Endothelial cell of umbilical vein (primary cell): ENCODE results near the gene GRM4. TPM values are rescaled to one million over a fixed set of nuclear protein-coding genes. Genes with fewer than 3 reads are reported as not detected.

ENCODE experiments used
- BruUV-seq: library from RNA; stranded (reverse); fragments of 400-500 nt; replicated peaks from 2 replicates; lab custom pipeline; 2021; lab: Mats Ljungman, UMichigan
- CTCF ChIA-PET: fragments of 300-600, 350-600 bp; sonication (Branson Sonifier 250); formaldehyde crosslinking; loops from one replicate; lab custom pipeline; 2021; ENCODE audit warnings: antibody characterized with exemption, inconsistent platforms; lab: Charles Lee
- POLR2A ChIA-PET: fragments of 300-600, 350-600 bp; sonication (Branson Sonifier 250); formaldehyde crosslinking; loops from one replicate; lab custom pipeline; 2021; ENCODE audit warnings: antibody characterized with exemption, inconsistent platforms; lab: Charles Lee
- DNase-seq: peaks from one replicate; pipeline ENCODE4 v3.0.0-alpha.2; 2011; ENCODE audit warnings: low read depth, low spot score
- FAIRE-seq: peaks from 2 replicates; lab custom pipeline; 2011; peaks lifted over from hg19 to GRCh38; lab: Jason Lieb, UNC
- H2AFZ ChIP-seq: 2 replicates; pipeline ENCODE4 v1.6.0; 2012; ENCODE audit warnings: low read depth, low read length, control low read depth, inconsistent platforms
- H3K27ac ChIP-seq: 2 replicates; pipeline ENCODE4 v1.5.1; 2011; ENCODE audit warnings: low read depth, mild to moderate bottlenecking, control low read depth, low read length, moderate library complexity; ENCODE audit not compliant: insufficient read depth
- H3K27me3 ChIP-seq, 2 experiments: 2 replicates each; pipeline versions ENCODE4 v1.6.0 to v1.6.1; 2011; ENCODE audit warnings: low read length in 2 of 2, mixed read lengths in 1 of 2; ENCODE audit not compliant: control insufficient read depth in 2 of 2, insufficient read depth in 2 of 2
- H3K36me3 ChIP-seq, 2 experiments: 2 replicates in 1 of 2; 3 replicates in 1 of 2; pipeline ENCODE4 v1.5.1; 2011; ENCODE audit warnings: low read length in 2 of 2, mild to moderate bottlenecking in 1 of 2, moderate library complexity in 1 of 2; ENCODE audit not compliant: control insufficient read depth in 2 of 2, insufficient read depth in 2 of 2; ENCODE audit errors: extremely low read depth in 1 of 2
- H3K4me1 ChIP-seq: 3 replicates; pipeline ENCODE4 v1.5.1; 2011; ENCODE audit warnings: mild to moderate bottlenecking, low read length; ENCODE audit not compliant: control insufficient read depth, insufficient read depth; ENCODE audit errors: extremely low read depth
- H3K4me2 ChIP-seq: 2 replicates; pipeline ENCODE4 v1.6.1; 2011; ENCODE audit warnings: low read length, control low read depth, mixed read lengths; ENCODE audit not compliant: insufficient read depth
- H3K4me3 ChIP-seq, 3 experiments: fragments of 200-600 bp in 1 of 3; sonication (generic), shearing (Covaris generic) in 1 of 3; replicated peaks in 1 of 3; 2 replicates each; pipeline ENCODE4 v1.5.1; 2011 to 2016; ENCODE audit warnings: control low read depth in 3 of 3, low read length in 3 of 3, mild to moderate bottlenecking in 2 of 3, inconsistent platforms in 1 of 3, low read depth in 1 of 3, moderate library complexity in 1 of 3; ENCODE audit not compliant: insufficient read depth in 1 of 3
- H3K79me2 ChIP-seq: 2 replicates; pipeline ENCODE4 v1.6.0; 2012; ENCODE audit warnings: low read length, inconsistent platforms; ENCODE audit not compliant: control insufficient read depth, insufficient read depth
- H3K9ac ChIP-seq: replicated peaks from 2 replicates; pipeline ENCODE3; 2011; ENCODE audit warnings: low read length, control low read depth; ENCODE audit not compliant: insufficient read depth; ENCODE audit errors: extremely low read depth
- H3K9me1 ChIP-seq: replicated peaks from 3 replicates; pipeline ENCODE4 v1.6.0; 2011; ENCODE audit warnings: mild to moderate bottlenecking, low read length; ENCODE audit not compliant: control insufficient read depth, insufficient read depth; ENCODE audit errors: extremely low read depth
- H3K9me3 ChIP-seq: replicated peaks from 2 replicates; pipeline ENCODE4 v1.5.1; 2012; ENCODE audit warnings: low read length, inconsistent platforms; ENCODE audit not compliant: control insufficient read depth, insufficient read depth
- H4K20me1 ChIP-seq: replicated peaks from 2 replicates; pipeline ENCODE3; 2011; ENCODE audit warnings: mild to moderate bottlenecking, low read length; ENCODE audit not compliant: control insufficient read depth, insufficient read depth; ENCODE audit errors: extremely low read depth
- CTCF ChIP-seq, 2 donors: IDR thresholded peaks; 1 replicate in 1 of 2; 2 replicates in 1 of 2; pipeline ENCODE4 v1.5.1; 2011; ENCODE audit warnings: low read length in 2 of 2, mild to moderate bottlenecking in 2 of 2, moderate library complexity in 2 of 2, control low read depth in 1 of 2, inconsistent platforms in 1 of 2, low read depth in 1 of 2; ENCODE audit not compliant: insufficient read depth in 1 of 2; ENCODE audit errors: extremely low read depth in 1 of 2
- EZH2 ChIP-seq: IDR thresholded peaks from 2 replicates; pipeline ENCODE4 v1.6.1; 2012; ENCODE audit warnings: borderline replicate concordance, low read depth, mild to moderate bottlenecking, moderate library complexity, low read length, inconsistent platforms; ENCODE audit not compliant: severe bottlenecking
- FOS ChIP-seq: IDR thresholded peaks from 2 replicates; pipeline ENCODE4 v1.6.1; 2011; ENCODE audit warnings: mild to moderate bottlenecking, low read length, moderate library complexity, borderline replicate concordance; ENCODE audit not compliant: insufficient read depth
- GATA2 ChIP-seq: IDR thresholded peaks from 2 replicates; pipeline ENCODE4 v1.7.0; 2011; ENCODE audit warnings: low read depth, mild to moderate bottlenecking, moderate library complexity, mixed read lengths, low read length; ENCODE audit not compliant: insufficient read length, insufficient read depth
- MAX ChIP-seq: IDR thresholded peaks from 2 replicates; pipeline ENCODE4 v1.6.1; 2011; ENCODE audit not compliant: insufficient read depth, insufficient read length
- POLR2A ChIP-seq: IDR thresholded peaks from 2 replicates; pipeline ENCODE4 v1.6.1; 2012; ENCODE audit warnings: low read depth, mild to moderate bottlenecking, control low read depth, low read length
- dilution Hi-C: fragments of 300-500 bp; cut with MboI; formaldehyde crosslinking; loops from one replicate; pipeline ENCODE4 v1.15.0; 2019; ENCODE audit warnings: low sequenced_read_pairs; ENCODE audit not compliant: extremely low pct_ligation_motif_present
- intact Hi-C: fragments of 100-400 bp; cut with micrococcal nuclease; formaldehyde crosslinking; loops from one replicate; pipeline ENCODE4 v1.10.0; 2022
- polyA plus RNA-seq, 4 experiments: library from polyadenylated mRNA; depleted of rRNA in 3 of 4; stranded (reverse) in 3 of 4; unstranded in 1 of 4; fragments of >200 nt; gene quantifications; 2 replicates each; pipeline versions ENCODE4 v1.2.1 to v1.2.3, GENCODE V29; 2011 to 2012; ENCODE audit warnings: missing spikeins in 1 of 4
- total RNA-seq: library from RNA; stranded (reverse); gene quantifications from 2 replicates; pipeline ENCODE4 v1.2.3, GENCODE V29; 2021

The GRM4 gene
- total and polyA plus RNA-seq, 2 donors (not counting 3 experiments of a cell fraction or from before 2014, with no cell fraction given), result 0.03 TPM; not detected in 1

GRCh38 chr6:34135541-34135940 lies 10.3 kb downstream of the GRM4 start:
- no peak overlapping the region for H3K4me3 ChIP-seq
- dilution Hi-C loops (no loop called here), intact Hi-C loops (no loop called here)
- no peak overlapping the region for H3K9ac ChIP-seq
- CTCF ChIA-PET, result interaction anchor here (1.1 to 1.9 kb wide), 4 partner anchors 10 to 364 kb away, joined by 3 to 9 read pairs (median 6); no protein-coding TSS in a partner anchor
- no peaks in the 10 kb centered on the region for H3K4me1 ChIP-seq
- DNase-seq (no peak), FAIRE-seq (no peak)
- H3K9me3 ChIP-seq, result no peaks in the 10 kb centered on the region
- no peak overlapping the region for H2AFZ ChIP-seq
- H3K9me1 ChIP-seq, result no peaks in the 10 kb centered on the region
- H3K4me2 ChIP-seq, result no peak overlapping the region
- no peak overlapping the region for H3K27ac ChIP-seq
- H3K36me3 ChIP-seq, result no peaks in the 10 kb centered on the region
- POLR2A ChIA-PET, result no interaction called here
- no peaks in the 10 kb centered on the region for H4K20me1 ChIP-seq
- no TSS peak for BruUV-seq
- no peak for TF ChIP-seq POLR2A
- TF ChIP-seq MAX, result no peak
- no peak for TF ChIP-seq EZH2
- no peak for TF ChIP-seq FOS
- no peak for TF ChIP-seq CTCF (IDR thresholded peaks at IDR 0.05; ENCODE audit: extremely low read depth in 1 of 2, insufficient read depth in 1 of 2, low read depth in 1 of 2, low read length in 2 of 2)
- no peak for TF ChIP-seq GATA2
- H3K79me2 ChIP-seq, result no peaks in the 10 kb centered on the region
- H3K27me3 ChIP-seq, result peaks cover 11 to 15% of the 10 kb centered on the region in 2 experiments
